ENCODE results near the gene MOB3A.

MOB3A gene

DNA sequence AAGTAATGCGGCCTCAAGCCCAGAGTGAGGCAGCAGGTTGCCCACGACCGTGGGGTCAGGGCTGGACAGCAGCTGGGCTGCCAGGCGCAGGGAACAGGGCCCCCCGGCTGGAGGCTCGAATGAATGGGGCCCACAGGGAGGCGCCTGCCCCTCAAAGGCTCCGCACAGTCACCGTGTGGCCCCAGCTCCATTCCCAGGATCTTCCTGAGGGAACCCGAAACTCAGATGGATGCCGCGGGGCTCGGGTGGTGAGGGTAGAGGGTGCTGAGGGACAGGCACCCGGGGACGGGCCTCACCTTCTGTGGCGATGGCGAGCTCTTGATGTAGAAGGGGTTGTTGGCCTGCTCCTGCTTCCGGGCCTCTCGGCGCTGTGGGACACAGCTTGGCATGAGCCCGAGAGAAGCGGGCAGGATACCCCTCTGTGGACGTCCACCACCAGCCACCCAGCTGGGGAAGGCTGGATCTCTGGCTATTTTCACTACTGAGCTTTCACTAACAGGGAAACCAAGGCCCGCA lies 19.8 kb upstream of the MOB3A start:
- Histone ChIP-seq H3K9ac (no peak overlapping the region), H3K4me3 (ENCODE audit: low read depth, low read length) (no peak overlapping the region), H3K4me1 (no peaks in the 10 kb centered on the region), H3K9me3 (ENCODE audit: control insufficient read depth, low read length) (no peaks in the 10 kb centered on the region), H3K79me2 (peaks cover 28% of the 10 kb centered on the region), H2AFZ (no peak overlapping the region), H3K4me2 (ENCODE audit: low read length) (no peak overlapping the region), H3K27me3 (ENCODE audit: control insufficient read depth, insufficient read depth, low read length) (no peaks in the 10 kb centered on the region), H3K27ac (no peak overlapping the region), H3K36me3 (ENCODE audit: control insufficient read depth, insufficient read depth, low read length) (no peaks in the 10 kb centered on the region)
- no peak for TF ChIP-seq CTCF (IDR thresholded peaks at IDR 0.05)

DNA sequence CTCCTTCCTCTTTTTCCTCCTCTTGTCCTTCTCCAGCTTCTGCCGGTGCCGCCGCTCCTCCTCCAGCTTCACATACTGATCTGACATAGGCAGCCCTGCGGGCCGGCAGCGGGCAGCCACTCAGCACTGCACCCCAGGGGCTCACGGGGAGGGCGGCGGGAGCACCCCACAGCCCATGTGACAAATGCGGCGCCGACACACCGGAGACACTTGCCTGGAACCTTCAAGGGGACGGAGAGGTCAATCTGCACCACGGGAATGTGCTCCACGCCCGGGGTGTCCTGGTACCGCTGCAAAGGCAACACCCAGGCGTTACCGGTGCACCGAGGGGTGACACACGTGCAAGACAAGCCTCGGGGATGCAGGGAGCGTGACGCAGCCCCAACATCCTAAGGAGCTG lies 19.2 kb upstream of the MOB3A start:
- no peak overlapping the region for H3K4me3 ChIP-seq (ENCODE audit: low read depth, low read length)
- H3K36me3 ChIP-seq (ENCODE audit: control insufficient read depth, insufficient read depth, low read length): no peaks in the 10 kb centered on the region
- H3K4me1 ChIP-seq: no peaks in the 10 kb centered on the region
- H2AFZ ChIP-seq: no peak overlapping the region
- H3K4me2 ChIP-seq (ENCODE audit: low read length): no peak overlapping the region
- no peak for TF ChIP-seq CTCF (IDR thresholded peaks at IDR 0.05)
- H3K27ac ChIP-seq: no peak overlapping the region
- peaks cover 21% of the 10 kb centered on the region for H3K79me2 ChIP-seq
- H3K9me3 ChIP-seq (ENCODE audit: control insufficient read depth, low read length): no peaks in the 10 kb centered on the region
- no peaks in the 10 kb centered on the region for H3K27me3 ChIP-seq (ENCODE audit: control insufficient read depth, insufficient read depth, low read length)
- no peak overlapping the region for H3K9ac ChIP-seq

GRCh38 chr19:2114821-2115220 lies 18.7 kb upstream of the MOB3A start:
- Histone ChIP-seq H3K4me3 (ENCODE audit: low read depth, low read length) (no peak overlapping the region), H2AFZ (no peak overlapping the region), H3K4me2 (ENCODE audit: low read length) (no peak overlapping the region), H3K9ac (no peak overlapping the region), H3K27ac (no peak overlapping the region), H3K79me2 (peaks cover 21% of the 10 kb centered on the region), H3K4me1 (no peaks in the 10 kb centered on the region), H3K27me3 (ENCODE audit: control insufficient read depth, insufficient read depth, low read length) (no peaks in the 10 kb centered on the region), H3K9me3 (ENCODE audit: control insufficient read depth, low read length) (no peaks in the 10 kb centered on the region), H3K36me3 (ENCODE audit: control insufficient read depth, insufficient read depth, low read length) (no peaks in the 10 kb centered on the region)
- TF ChIP-seq CTCF (IDR thresholded peaks at IDR 0.05): no peak

DNA sequence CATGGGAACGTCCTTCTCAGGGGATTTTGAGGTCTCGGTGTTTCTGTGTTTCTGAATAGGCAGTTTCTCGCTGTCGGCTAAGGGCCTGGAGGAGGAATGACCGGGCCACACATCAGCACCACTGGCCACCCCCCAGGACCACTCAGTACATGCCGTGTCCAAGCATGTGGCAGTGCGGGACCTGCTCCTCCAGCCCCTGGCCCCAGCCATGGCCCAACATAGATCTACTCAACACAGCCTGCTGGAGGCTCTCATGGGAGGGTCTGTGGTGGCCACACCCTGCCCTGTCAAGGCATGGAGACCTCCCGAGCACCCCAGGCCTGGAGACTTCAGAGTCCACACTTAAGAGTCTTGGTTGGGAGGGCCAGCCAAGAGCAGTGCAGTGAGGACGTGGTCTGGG lies 18.1 kb upstream of the MOB3A start:
- Histone ChIP-seq H3K9ac (no peak overlapping the region), H3K27ac (no peak overlapping the region), H3K79me2 (peaks cover 21% of the 10 kb centered on the region), H3K27me3 (ENCODE audit: control insufficient read depth, insufficient read depth, low read length) (no peaks in the 10 kb centered on the region), H2AFZ (no peak overlapping the region), H3K4me2 (ENCODE audit: low read length) (no peak overlapping the region), H3K9me3 (ENCODE audit: control insufficient read depth, low read length) (no peaks in the 10 kb centered on the region), H3K4me1 (no peaks in the 10 kb centered on the region), H3K36me3 (ENCODE audit: control insufficient read depth, insufficient read depth, low read length) (no peaks in the 10 kb centered on the region), H3K4me3 (ENCODE audit: low read depth, low read length) (no peak overlapping the region)
- TF ChIP-seq CTCF (IDR thresholded peaks at IDR 0.05): no peak

- H3K4me1 ChIP-seq: no peaks in the 10 kb centered on the region
- no peak overlapping the region for H2AFZ ChIP-seq
- no peak overlapping the region for H3K4me2 ChIP-seq (ENCODE audit: low read length)
- peaks cover 19% of the 10 kb centered on the region for H3K79me2 ChIP-seq
- H3K4me3 ChIP-seq (ENCODE audit: low read depth, low read length): no peak overlapping the region
- no peaks in the 10 kb centered on the region for H3K36me3 ChIP-seq (ENCODE audit: control insufficient read depth, insufficient read depth, low read length)
- no peak overlapping the region for H3K27ac ChIP-seq
- no peaks in the 10 kb centered on the region for H3K27me3 ChIP-seq (ENCODE audit: control insufficient read depth, insufficient read depth, low read length)
- TF ChIP-seq CTCF (IDR thresholded peaks at IDR 0.05): no peak
- no peaks in the 10 kb centered on the region for H3K9me3 ChIP-seq (ENCODE audit: control insufficient read depth, low read length)
- H3K9ac ChIP-seq: no peak overlapping the region
Measured at GRCh38 chr19:2113439-2114211, 17.5 kb upstream of the MOB3A start.

All from parathyroid adenoma (tissue), 2 donors.